K562 (cell line): ENCODE measurements around the gene NLRP7. TPM values are rescaled to one million over a fixed set of nuclear protein-coding genes. Genes with fewer than 3 reads are reported as not detected.

Source experiments
- CREB5 ChIP-seq: fragments of 250-450 bp; sonication (Bioruptor Pico); IDR thresholded peaks from 2 replicates; pipeline ENCODE4 v1.5.0; 2020; ENCODE audit warnings: mild to moderate bottlenecking
- ELF2 ChIP-seq: fragments of 250-450 bp; sonication (Bioruptor Pico); IDR thresholded peaks from 2 replicates; pipeline ENCODE4 v1.5.0; 2021; ENCODE audit warnings: mild to moderate bottlenecking
- ESRRB ChIP-seq: fragments of 250-450 bp; sonication (Bioruptor Pico); IDR thresholded peaks from 2 replicates; pipeline ENCODE4 v1.5.0; 2020; ENCODE audit warnings: mild to moderate bottlenecking, moderate library complexity, borderline replicate concordance
- ETS1 ChIP-seq: conservative IDR thresholded peaks from 2 replicates; pipeline ENCODE4 v1.6.1; 2011; ENCODE audit warnings: low read depth, mild to moderate bottlenecking, low read length; ENCODE audit not compliant: control insufficient read depth
- FOXA1 ChIP-seq: fragments of 450-650 bp; IDR thresholded peaks from 2 replicates; pipeline ENCODE4 v1.6.1; 2016; ENCODE audit warnings: mild to moderate bottlenecking, borderline replicate concordance
- GTF2A2 ChIP-seq: IDR thresholded peaks from 2 replicates; pipeline ENCODE4 v1.6.1; 2016; ENCODE audit warnings: mild to moderate bottlenecking, missing genetic modification characterization, missing compliant biosample characterization
- HDAC6 ChIP-seq: IDR thresholded peaks from 2 replicates; pipeline ENCODE4 v1.6.1; 2012; ENCODE audit warnings: low read depth, mild to moderate bottlenecking, control low read depth, inconsistent platforms, low read length, moderate library complexity
- HMG20B ChIP-seq: fragments of 250-450 bp; sonication (Bioruptor Pico); IDR thresholded peaks from 2 replicates; pipeline ENCODE4 v1.5.0; 2021; ENCODE audit warnings: mild to moderate bottlenecking
- HSF4 ChIP-seq: fragments of 250-450 bp; sonication (Bioruptor Pico); IDR thresholded peaks from 2 replicates; pipeline ENCODE4 v2.1.2; 2022; ENCODE audit warnings: mild to moderate bottlenecking, moderate library complexity, borderline replicate concordance
- KLF6 ChIP-seq: fragments of 250-450 bp; sonication (Bioruptor Pico); IDR thresholded peaks from 2 replicates; pipeline ENCODE4 v1.4.0; 2020; ENCODE audit warnings: mild to moderate bottlenecking, moderate library complexity, borderline replicate concordance
- LARP7 ChIP-seq: fragments of 450-650 bp; IDR thresholded peaks from 2 replicates; pipeline ENCODE4 v1.6.1; 2016
- MLX ChIP-seq, 2 experiments: fragments of 450-650 bp in 1 of 2; sonication (generic) in 1 of 2; formaldehyde crosslinking; conservative IDR thresholded peaks; 2 replicates each; pipeline versions ENCODE4 v1.4.0 to v1.8.1; 2020 to 2022; ENCODE audit warnings: mild to moderate bottlenecking in 1 of 2, missing genetic modification reagents in 1 of 2
- NFRKB ChIP-seq: fragments of 450-650 bp; IDR thresholded peaks from 2 replicates; pipeline ENCODE4 v1.6.1; 2016; ENCODE audit warnings: low read depth
- NR1H2 ChIP-seq: sonication (generic); formaldehyde crosslinking; IDR thresholded peaks from 2 replicates; pipeline ENCODE4 v1.4.0; 2020; ENCODE audit warnings: mild to moderate bottlenecking, missing genetic modification reagents
- NR2C1 ChIP-seq, 2 experiments: fragments of 450-650 bp; IDR thresholded peaks; 2 replicates each; pipeline ENCODE4 v1.6.1; 2017; ENCODE audit warnings: mild to moderate bottlenecking in 2 of 2, antibody characterized with exemption in 1 of 2, inconsistent platforms in 1 of 2, missing compliant biosample characterization in 1 of 2, missing genetic modification characterization in 1 of 2
- NR3C1 ChIP-seq: sonication (generic); formaldehyde crosslinking; IDR thresholded peaks from 2 replicates; pipeline ENCODE4 v1.8.1; 2022; ENCODE audit warnings: missing genetic modification reagents
- PHB ChIP-seq: fragments of 250-450 bp; sonication (Bioruptor Pico); IDR thresholded peaks from 2 replicates; pipeline ENCODE4 v1.5.0; 2021
- PHF20 ChIP-seq: fragments of 450-650 bp; IDR thresholded peaks from 2 replicates; pipeline ENCODE4 v1.6.1; 2018; ENCODE audit not compliant: partially characterized antibody
- RBFOX2 ChIP-seq: fragments of 200-400 bp; formaldehyde crosslinking; IDR thresholded peaks from 2 replicates; pipeline ENCODE4 v1.6.1; 2017; ENCODE audit warnings: low read depth, mild to moderate bottlenecking, low read length, moderate library complexity
- SIRT6 ChIP-seq: IDR thresholded peaks from one replicate; pipeline ENCODE4 v1.6.1; 2012; ENCODE audit warnings: low read depth, mild to moderate bottlenecking, control low read depth, inconsistent platforms, low read length, moderate library complexity
- SRSF3 ChIP-seq: fragments of 200-400 bp; formaldehyde crosslinking; IDR thresholded peaks from 2 replicates; pipeline ENCODE4 v1.6.1; 2016; ENCODE audit warnings: mild to moderate bottlenecking, low read length, moderate library complexity; ENCODE audit not compliant: insufficient read depth
- TAF1 ChIP-seq: IDR thresholded peaks from 2 replicates; pipeline ENCODE4 v1.6.1; 2011; ENCODE audit warnings: mild to moderate bottlenecking, low read length, moderate library complexity; ENCODE audit not compliant: insufficient read depth, control insufficient read depth, severe bottlenecking; ENCODE audit errors: extremely low read depth
- USF1 ChIP-seq: sonication (generic); formaldehyde crosslinking; IDR thresholded peaks from 2 replicates; pipeline ENCODE4 v1.9.0; 2022; ENCODE audit warnings: mild to moderate bottlenecking, missing genetic modification reagents
- ZFP36 ChIP-seq: fragments of 150-350 bp; IDR thresholded peaks from 2 replicates; pipeline ENCODE4 v1.6.1; 2018; ENCODE audit warnings: low read length, low read depth; ENCODE audit not compliant: partially characterized antibody
- ZNF134 ChIP-seq: fragments of 250-450 bp; sonication (Bioruptor Pico); conservative IDR thresholded peaks from 2 replicates; pipeline ENCODE4 v1.4.0; 2020
- ZNF282 ChIP-seq: sonication (generic); formaldehyde crosslinking; IDR thresholded peaks from 2 replicates; pipeline ENCODE4 v1.8.1; 2023; ENCODE audit warnings: missing genetic modification reagents
- ZZZ3 ChIP-seq: fragments of 450-650 bp; IDR thresholded peaks from 2 replicates; pipeline ENCODE4 v1.6.1; 2016; ENCODE audit warnings: antibody characterized with exemption, mild to moderate bottlenecking, moderate library complexity
- polyA plus RNA-seq, 8 experiments: library from polyadenylated mRNA; depleted of rRNA in 4 of 8; stranded (reverse) in 5 of 8; unstranded in 3 of 8; fragments of >200 nt; fragmentation: Nextera tagmentation in 2 of 8; fragmentation: Illumina TruSeq in 1 of 8; extraction: Ambion mirVana in 2 of 8; extraction: Trizol in 1 of 8; gene quantifications; 2 replicates each; pipeline versions ENCODE4 v1.2.1 to v1.2.3, GENCODE V29; 2011 to 2014; ENCODE audit warnings: inconsistent platforms in 1 of 8, missing spikeins in 1 of 8
- total RNA-seq, 7 experiments: library from RNA; depleted of rRNA in 6 of 7; stranded (reverse); fragments of >200 nt in 6 of 7; fragmentation: Illumina TruSeq in 2 of 7; extraction: Trizol in 2 of 7; gene quantifications; 2 replicates each; pipeline versions ENCODE4 v1.2.1 to v1.2.3, GENCODE V29; 2011 to 2021; ENCODE audit warnings: low replicate concordance in 1 of 7

NLRP7 gene
- total and polyA plus RNA-seq, 9 of the 15 experiments (the other 6 are each of a cell fraction or from before 2014, with no cell fraction given) = 0.03 to 0.22 (median 0.09) TPM; not detected in 3

- TF ChIP-seq CREB5 (CRISPR knock-in tag) (no peak), FOXA1 (no peak), PHB (CRISPR knock-in tag) (no peak), NR2C1 (IDR thresholded peaks at IDR 0.05) (no peak), NR2C1 (tag; IDR thresholded peaks at IDR 0.05) (no peak), ZZZ3 (no peak), NR3C1 (CRISPR knock-in tag) (no peak), HMG20B (no peak), SRSF3 (no peak), ELF2 (CRISPR knock-in tag) (0 out of 2 replicates have a peak, but pooled peaks have one; percentile 14), ZNF134 (CRISPR knock-in tag) (no peak), ZNF282 (CRISPR knock-in tag) (no peak), TAF1 (no peak), LARP7 (no peak), HSF4 (CRISPR knock-in tag) (no peak), HDAC6 (no peak), SIRT6 (no peak), NFRKB (no peak; the same call in 1 of the 2 replicates), ETS1 (no peak), ZFP36 (no peak), KLF6 (CRISPR knock-in tag) (no peak), NR1H2 (CRISPR knock-in tag) (no peak), MLX (CRISPR knock-in tag; conservative IDR thresholded peaks at IDR 0.05) (no peak), GTF2A2 (tag) (no peak), PHF20 (peak; percentile 74), ESRRB (no peak), RBFOX2 (peak; percentile 80), USF1 (0 out of 2 replicates have a peak, but pooled peaks have one; percentile 26)
Measured at GRCh38 chr19:54905803-54906511, 41.4 kb downstream of the NLRP7 start, which contains the start of gene NCR1 (continued).
